ENCODE data around the gene PLA2G4B.

Gene PLA2G4B

DNA sequence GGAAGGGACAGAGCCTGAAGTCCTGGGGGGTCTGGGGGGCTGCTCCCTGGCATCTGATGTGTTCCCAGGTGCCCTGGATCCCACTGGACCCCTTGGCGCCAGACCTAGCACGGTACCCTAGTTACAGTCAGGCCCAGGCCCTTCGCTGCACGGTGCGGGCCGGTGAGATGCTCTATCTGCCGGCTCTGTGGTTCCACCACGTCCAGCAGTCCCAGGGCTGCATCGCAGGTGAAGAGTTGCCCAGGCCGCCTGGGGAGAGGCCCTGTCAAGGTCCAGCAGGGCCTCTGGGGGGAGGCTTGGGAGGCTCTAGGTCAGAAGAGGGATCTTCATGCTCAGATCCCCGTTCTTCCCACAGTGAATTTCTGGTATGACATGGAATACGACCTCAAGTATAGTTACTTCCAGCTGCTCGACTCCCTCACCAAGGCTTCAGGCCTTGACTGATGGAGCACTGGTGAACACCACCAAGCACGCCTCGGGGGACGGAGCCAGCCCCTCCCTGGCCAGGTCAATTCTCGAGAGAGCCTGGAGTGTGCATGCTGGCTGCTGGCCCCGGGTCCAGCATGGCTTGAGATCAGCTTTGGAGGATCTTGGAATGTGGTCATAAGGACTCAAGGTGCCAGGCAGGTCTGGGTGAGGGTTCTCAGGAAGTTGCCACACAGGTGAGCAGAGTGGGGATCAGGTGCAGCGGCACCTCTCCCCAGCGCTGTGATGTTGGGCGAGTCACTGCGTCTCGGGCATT is 1.8 kb upstream of the PLA2G4B start:
- no peak for TF ChIP-seq CTCF (IDR thresholded peaks at IDR 0.05; ENCODE audit: insufficient read depth, low read length, poor library complexity, severe bottlenecking)
- Histone ChIP-seq H3K27me3 (replicated peaks; ENCODE audit: control insufficient read depth, insufficient read depth, low read length) (no peaks in the 10 kb centered on the region), H3K4me3 (replicated peaks; ENCODE audit: low read depth, low read length) (no peak overlapping the region), H3K36me3 (ENCODE audit: control insufficient read depth, insufficient read depth, low read length) (no peaks in the 10 kb centered on the region; the same call in none of the 2 replicates)
- no peak for DNase-seq (ENCODE audit: extremely low read depth, insufficient read length)

- H3K36me3 ChIP-seq (ENCODE audit: control insufficient read depth, insufficient read depth, low read length), result no peaks in the 10 kb centered on the region; the same call in none of the 2 replicates
- no peaks in the 10 kb centered on the region for H3K27me3 ChIP-seq (replicated peaks; ENCODE audit: control insufficient read depth, insufficient read depth, low read length)
- no peak for DNase-seq (ENCODE audit: extremely low read depth, insufficient read length)
- H3K4me3 ChIP-seq (replicated peaks; ENCODE audit: low read depth, low read length), result no peak overlapping the region
- TF ChIP-seq CTCF (IDR thresholded peaks at IDR 0.05; ENCODE audit: insufficient read depth, low read length, poor library complexity, severe bottlenecking), result no peak
Observed at GRCh38 chr15:41839781-41840491, 1.3 kb downstream of the PLA2G4B start.

GRCh38 chr15:41840673-41841072 is 2.0 kb downstream of the PLA2G4B start:
- H3K36me3 ChIP-seq (ENCODE audit: control insufficient read depth, insufficient read depth, low read length), result no peaks in the 10 kb centered on the region; the same call in none of the 2 replicates
- no peaks in the 10 kb centered on the region for H3K27me3 ChIP-seq (replicated peaks; ENCODE audit: control insufficient read depth, insufficient read depth, low read length)
- no peak for DNase-seq (ENCODE audit: extremely low read depth, insufficient read length)
- TF ChIP-seq CTCF (IDR thresholded peaks at IDR 0.05; ENCODE audit: insufficient read depth, low read length, poor library complexity, severe bottlenecking), result no peak
- no peak overlapping the region for H3K4me3 ChIP-seq (replicated peaks; ENCODE audit: low read depth, low read length)

- Histone ChIP-seq H3K4me3 (replicated peaks; ENCODE audit: low read depth, low read length) (no peak overlapping the region), H3K36me3 (ENCODE audit: control insufficient read depth, insufficient read depth, low read length) (peaks cover under 1% of the 10 kb centered on the region), H3K27me3 (replicated peaks; ENCODE audit: control insufficient read depth, insufficient read depth, low read length) (no peaks in the 10 kb centered on the region)
- no peak for TF ChIP-seq CTCF (IDR thresholded peaks at IDR 0.05; ENCODE audit: insufficient read depth, low read length, poor library complexity, severe bottlenecking)
- no peak for DNase-seq (ENCODE audit: extremely low read depth, insufficient read length)
Observed at GRCh38 chr15:41841131-41841530, 2.5 kb downstream of the PLA2G4B start.

DNA sequence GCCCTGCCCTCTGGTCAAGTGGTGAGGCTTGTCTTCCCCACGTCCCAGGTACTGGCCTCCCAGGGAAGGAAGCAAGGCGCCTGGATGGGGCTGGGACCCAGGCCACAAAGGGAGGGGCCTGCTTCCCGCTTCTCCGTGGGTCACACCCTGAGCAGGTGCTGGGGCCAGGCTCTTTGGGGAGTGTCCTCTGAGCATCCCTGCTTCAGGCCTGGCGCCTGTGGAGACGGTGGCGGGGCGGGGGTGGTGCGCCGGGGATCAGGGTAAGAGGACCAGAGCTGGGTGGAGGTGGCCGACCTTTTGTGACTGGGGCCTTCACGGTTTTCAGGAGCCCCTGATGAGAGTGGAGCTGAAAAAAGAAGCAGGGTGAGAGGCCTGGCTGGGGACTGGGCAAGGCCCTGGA is 3.6 kb downstream of the PLA2G4B start:
- H3K36me3 ChIP-seq (ENCODE audit: control insufficient read depth, insufficient read depth, low read length), result peaks cover 3% of the 10 kb centered on the region
- no peak overlapping the region for H3K4me3 ChIP-seq (replicated peaks; ENCODE audit: low read depth, low read length)
- DNase-seq (ENCODE audit: extremely low read depth, insufficient read length), result no peak
- TF ChIP-seq CTCF (IDR thresholded peaks at IDR 0.05; ENCODE audit: insufficient read depth, low read length, poor library complexity, severe bottlenecking), result no peak
- H3K27me3 ChIP-seq (replicated peaks; ENCODE audit: control insufficient read depth, insufficient read depth, low read length), result no peaks in the 10 kb centered on the region
